Measurements from ENCODE around the gene APH1A.
"Not testable (repeated sequence)": the region's sequence is repeated elsewhere in the genome, so short reads cannot be mapped to it uniquely, and the experiment has no call there.

The APH1A gene

GRCh38 chr1:150233359-150234308, 35.2 kb downstream of the APH1A start:
- peak in 1 of 4 experiments; percentile 3 for DNase-seq

- DNase-seq, result not testable (repeated sequence)
These were observed 35.9 kb downstream of the APH1A start for GRCh38 chr1:150232921-150233320.

DNA sequence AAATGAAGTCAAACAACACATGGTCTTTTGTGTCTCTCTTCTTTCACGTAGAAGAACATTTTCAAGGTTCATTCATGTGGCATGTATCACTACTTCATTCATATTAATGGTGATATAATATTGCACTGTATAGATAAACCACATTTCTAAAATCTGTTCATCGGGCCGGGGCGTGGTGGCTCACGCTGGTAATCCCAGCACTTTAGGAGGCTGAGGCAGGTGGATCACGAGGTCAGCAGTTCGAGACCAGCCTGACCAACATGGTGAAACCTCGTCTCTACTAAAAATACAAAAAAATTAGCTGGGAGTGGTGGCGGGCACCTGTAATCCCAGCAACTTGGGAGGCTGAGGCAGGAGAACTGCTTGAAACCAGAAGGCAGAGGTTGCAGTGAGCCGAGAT, 40.6 kb downstream of the APH1A start:
- not testable (repeated sequence) for DNase-seq

GRCh38 chr1:150227228-150227627, 41.6 kb downstream of the APH1A start:
- DNase-seq, result no peak

- no peak for DNase-seq
These were observed 42.3 kb downstream of the APH1A start for GRCh38 chr1:150226486-150226885.

GRCh38 chr1:150225546-150225945, 43.3 kb downstream of the APH1A start:
- DNase-seq, result no peak

DNA sequence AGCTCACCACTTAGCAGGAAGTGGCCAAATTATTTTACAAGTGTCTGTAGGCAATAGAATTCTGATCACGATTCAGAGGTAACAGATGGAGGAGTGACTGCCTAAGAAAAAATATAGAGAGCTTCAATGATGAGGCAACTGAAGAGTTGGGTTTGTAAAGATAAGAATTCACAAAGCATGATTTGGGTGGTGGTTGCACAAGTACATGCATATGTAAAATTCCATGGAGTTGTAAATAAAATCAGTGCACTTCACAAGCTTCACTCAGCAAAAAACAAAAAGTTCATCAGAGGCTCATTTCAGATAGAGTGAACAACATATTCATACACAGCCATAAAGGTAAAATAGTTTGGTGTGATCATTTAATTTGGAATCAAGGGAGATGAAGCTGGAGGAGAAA, 43.8 kb downstream of the APH1A start:
- DNase-seq, result no peak

- DNase-seq, result no peak
These were observed 47.3 kb downstream of the APH1A start for GRCh38 chr1:150221552-150221951.

- DNase-seq, result not testable (repeated sequence)
These were observed 53.0 kb downstream of the APH1A start for GRCh38 chr1:150215855-150216254.
